Measurements from ENCODE around the gene MACF1. TPM values are rescaled to one million over a fixed set of nuclear protein-coding genes. Genes with fewer than 3 reads are reported as not detected.
A peak's percentile ranks its signal among the peaks of the same experiment; 100 is the strongest.

Gene MACF1
- total RNA-seq, 1 donor from 2014 or later, result 386 TPM

GRCh38 chr1:39376656-39377055, 172.2 kb downstream of the MACF1 start:
- H3K4me3 Mint-ChIP-seq (ENCODE audit: unreplicated experiment), result no peak overlapping the region
- peaks cover 14% of the 10 kb centered on the region for H3K4me1 Mint-ChIP-seq (ENCODE audit: low read depth)
- TF ChIP-seq CTCF (IDR thresholded peaks at IDR 0.05), result no peak
- peaks cover 28% of the 10 kb centered on the region for H3K36me3 Mint-ChIP-seq (ENCODE audit: low read depth)
- H3K27me3 Mint-ChIP-seq (ENCODE audit: low read depth), result no peaks in the 10 kb centered on the region
- no peaks in the 10 kb centered on the region for H3K9me3 Mint-ChIP-seq (ENCODE audit: low read depth)
- H3K27ac Mint-ChIP-seq (ENCODE audit: unreplicated experiment), result no peak overlapping the region
- DNase-seq (ENCODE audit: low spot score), result no peak

- Mint-ChIP-seq H3K4me3 (ENCODE audit: unreplicated experiment) (no peak overlapping the region), H3K36me3 (ENCODE audit: low read depth) (peaks cover 29% of the 10 kb centered on the region), H3K27me3 (ENCODE audit: low read depth) (no peaks in the 10 kb centered on the region), H3K9me3 (ENCODE audit: low read depth) (no peaks in the 10 kb centered on the region), H3K27ac (ENCODE audit: unreplicated experiment) (no peak overlapping the region), H3K4me1 (ENCODE audit: low read depth) (peaks cover 18% of the 10 kb centered on the region)
- DNase-seq (ENCODE audit: low spot score), result no peak
- TF ChIP-seq CTCF (IDR thresholded peaks at IDR 0.05), result peak; percentile 62
Observed at GRCh38 chr1:39378377-39378776, 173.9 kb downstream of the MACF1 start.

DNA sequence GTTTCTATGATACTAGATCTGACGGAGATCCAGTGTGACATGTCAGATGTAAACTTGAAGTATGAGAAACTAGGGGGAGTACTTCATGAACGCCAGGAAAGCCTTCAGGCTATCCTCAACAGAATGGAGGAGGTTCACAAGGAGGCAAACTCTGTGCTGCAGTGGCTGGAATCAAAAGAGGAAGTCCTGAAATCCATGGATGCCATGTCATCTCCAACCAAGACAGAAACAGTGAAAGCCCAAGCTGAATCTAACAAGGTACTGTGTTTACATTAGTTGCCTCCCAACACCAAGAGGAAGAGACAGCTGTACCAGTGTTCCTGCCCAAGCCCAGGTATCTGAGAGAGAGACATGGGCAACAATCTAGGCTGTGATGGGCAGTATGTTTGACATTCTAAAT, 174.7 kb downstream of the MACF1 start:
- H3K4me3 Mint-ChIP-seq (ENCODE audit: unreplicated experiment), result no peak overlapping the region
- H3K36me3 Mint-ChIP-seq (ENCODE audit: low read depth), result peaks cover 32% of the 10 kb centered on the region
- no peaks in the 10 kb centered on the region for H3K9me3 Mint-ChIP-seq (ENCODE audit: low read depth)
- no peak overlapping the region for H3K27ac Mint-ChIP-seq (ENCODE audit: unreplicated experiment)
- no peaks in the 10 kb centered on the region for H3K27me3 Mint-ChIP-seq (ENCODE audit: low read depth)
- H3K4me1 Mint-ChIP-seq (ENCODE audit: low read depth), result peaks cover 18% of the 10 kb centered on the region
- DNase-seq (ENCODE audit: low spot score), result no peak
- TF ChIP-seq CTCF (IDR thresholded peaks at IDR 0.05), result no peak

DNA sequence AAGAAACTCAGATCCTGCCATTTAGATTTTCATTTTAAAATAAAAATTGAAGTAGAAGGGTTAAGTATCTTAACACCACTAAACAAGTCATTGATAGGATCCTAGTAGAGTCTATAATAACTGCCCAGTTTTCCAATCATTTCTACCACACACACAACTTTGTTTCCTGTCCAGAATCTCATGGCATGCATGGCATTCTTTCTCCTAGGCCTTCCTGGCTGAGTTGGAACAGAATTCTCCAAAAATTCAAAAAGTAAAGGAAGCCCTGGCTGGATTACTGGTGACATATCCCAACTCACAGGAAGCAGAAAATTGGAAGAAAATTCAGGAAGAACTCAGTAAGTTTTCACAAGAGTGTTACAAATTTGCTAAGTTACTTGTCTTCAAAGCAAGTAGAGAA, 175.5 kb downstream of the MACF1 start:
- TF ChIP-seq CTCF (IDR thresholded peaks at IDR 0.05), result no peak
- Mint-ChIP-seq H3K27ac (ENCODE audit: unreplicated experiment) (no peak overlapping the region), H3K36me3 (ENCODE audit: low read depth) (peaks cover 28% of the 10 kb centered on the region), H3K4me1 (ENCODE audit: low read depth) (peaks cover 18% of the 10 kb centered on the region), H3K27me3 (ENCODE audit: low read depth) (no peaks in the 10 kb centered on the region), H3K4me3 (ENCODE audit: unreplicated experiment) (no peak overlapping the region), H3K9me3 (ENCODE audit: low read depth) (no peaks in the 10 kb centered on the region)
- DNase-seq (ENCODE audit: low spot score), result no peak

GRCh38 chr1:39381839-39382238, 177.3 kb downstream of the MACF1 start:
- H3K36me3 Mint-ChIP-seq (ENCODE audit: low read depth), result peaks cover 31% of the 10 kb centered on the region
- no peaks in the 10 kb centered on the region for H3K27me3 Mint-ChIP-seq (ENCODE audit: low read depth)
- no peak for TF ChIP-seq CTCF (IDR thresholded peaks at IDR 0.05)
- H3K4me1 Mint-ChIP-seq (ENCODE audit: low read depth), result peaks cover 24% of the 10 kb centered on the region
- no peak for DNase-seq (ENCODE audit: low spot score)
- peak overlapping the region; percentile 86 for H3K27ac Mint-ChIP-seq (ENCODE audit: unreplicated experiment)
- no peaks in the 10 kb centered on the region for H3K9me3 Mint-ChIP-seq (ENCODE audit: low read depth)
- H3K4me3 Mint-ChIP-seq (ENCODE audit: unreplicated experiment), result no peak overlapping the region

All from chondrocyte (in vitro differentiated cells).